ENCODE measurements around the gene NUDT16L1.

DNA sequence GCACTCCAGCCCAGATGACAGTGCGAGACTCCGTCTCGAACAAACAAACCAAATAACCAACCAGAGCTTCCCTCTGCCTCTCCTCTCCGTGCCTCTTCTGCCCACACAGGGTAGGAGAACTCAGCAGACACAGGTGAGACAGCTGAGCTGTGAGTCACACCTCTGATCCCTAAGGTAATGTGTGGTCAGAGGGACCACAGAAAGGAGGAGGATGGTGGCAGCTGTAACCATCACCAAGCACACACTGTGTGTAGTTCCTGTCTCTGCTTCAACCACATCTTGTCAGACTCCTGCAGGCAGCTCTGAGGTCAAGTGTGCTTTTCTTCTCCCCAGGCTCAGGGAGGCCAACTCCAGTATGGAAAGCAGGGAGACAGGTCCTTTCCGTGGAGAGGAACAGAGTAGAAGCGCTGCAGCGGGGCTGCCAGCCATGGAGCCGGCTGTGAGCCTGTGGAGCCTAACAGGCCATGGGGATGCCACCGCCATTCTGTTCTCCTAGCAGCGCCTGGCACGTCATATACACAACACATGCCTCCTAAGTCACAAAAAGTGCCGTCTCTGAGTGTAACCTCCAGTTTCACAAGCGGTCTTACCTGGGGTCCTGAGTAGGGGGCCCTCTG lies 7.1 kb downstream of the NUDT16L1 start:
- TF ChIP-seq EZH2phosphoT487 (IDR thresholded peaks at IDR 0.05; ENCODE audit: borderline replicate concordance, low read depth, low read length), result no peak
- TF ChIP-seq, protein P1, sequence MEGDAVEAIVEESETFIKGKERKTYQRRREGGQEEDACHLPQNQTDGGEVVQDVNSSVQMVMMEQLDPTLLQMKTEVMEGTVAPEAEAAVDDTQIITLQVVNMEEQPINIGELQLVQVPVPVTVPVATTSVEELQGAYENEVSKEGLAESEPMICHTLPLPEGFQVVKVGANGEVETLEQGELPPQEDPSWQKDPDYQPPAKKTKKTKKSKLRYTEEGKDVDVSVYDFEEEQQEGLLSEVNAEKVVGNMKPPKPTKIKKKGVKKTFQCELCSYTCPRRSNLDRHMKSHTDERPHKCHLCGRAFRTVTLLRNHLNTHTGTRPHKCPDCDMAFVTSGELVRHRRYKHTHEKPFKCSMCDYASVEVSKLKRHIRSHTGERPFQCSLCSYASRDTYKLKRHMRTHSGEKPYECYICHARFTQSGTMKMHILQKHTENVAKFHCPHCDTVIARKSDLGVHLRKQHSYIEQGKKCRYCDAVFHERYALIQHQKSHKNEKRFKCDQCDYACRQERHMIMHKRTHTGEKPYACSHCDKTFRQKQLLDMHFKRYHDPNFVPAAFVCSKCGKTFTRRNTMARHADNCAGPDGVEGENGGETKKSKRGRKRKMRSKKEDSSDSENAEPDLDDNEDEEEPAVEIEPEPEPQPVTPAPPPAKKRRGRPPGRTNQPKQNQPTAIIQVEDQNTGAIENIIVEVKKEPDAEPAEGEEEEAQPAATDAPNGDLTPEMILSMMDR (conservative IDR thresholded peaks at IDR 0.05; ENCODE audit: low read length), result no peak
